Esophagus muscularis mucosa (tissue), 4 donors: ENCODE data around the gene CSTF2.

Experiments
- EP300 ChIP-seq: sonication (generic); formaldehyde crosslinking; IDR thresholded peaks from one replicate; pipeline ENCODE4 v1.6.1; 2017; ENCODE audit warnings: antibody characterized with exemption
- POLR2A ChIP-seq: fragments of 450-650 bp; IDR thresholded peaks from one replicate; pipeline ENCODE4 v1.6.1; 2017; ENCODE audit warnings: antibody characterized with exemption, moderate library complexity, mild to moderate bottlenecking, low read depth
- POLR2AphosphoS5 ChIP-seq, 2 donors: sonication (generic); formaldehyde crosslinking; IDR thresholded peaks; one replicate each; pipeline ENCODE4 v1.6.1; 2017; ENCODE audit warnings: antibody characterized with exemption in 2 of 2
- TF ChIP-seq, protein P1 (sequence below), 3 experiments: fragments of 200-600 bp in 2 of 3; fragments of 450-650 bp in 1 of 3; sonication (generic) in 2 of 3; IDR thresholded peaks; one replicate each; pipeline ENCODE4 v1.5.1; 2017 to 2019; ENCODE audit warnings: antibody characterized with exemption in 3 of 3, mild to moderate bottlenecking in 2 of 3, moderate library complexity in 1 of 3

DNA sequence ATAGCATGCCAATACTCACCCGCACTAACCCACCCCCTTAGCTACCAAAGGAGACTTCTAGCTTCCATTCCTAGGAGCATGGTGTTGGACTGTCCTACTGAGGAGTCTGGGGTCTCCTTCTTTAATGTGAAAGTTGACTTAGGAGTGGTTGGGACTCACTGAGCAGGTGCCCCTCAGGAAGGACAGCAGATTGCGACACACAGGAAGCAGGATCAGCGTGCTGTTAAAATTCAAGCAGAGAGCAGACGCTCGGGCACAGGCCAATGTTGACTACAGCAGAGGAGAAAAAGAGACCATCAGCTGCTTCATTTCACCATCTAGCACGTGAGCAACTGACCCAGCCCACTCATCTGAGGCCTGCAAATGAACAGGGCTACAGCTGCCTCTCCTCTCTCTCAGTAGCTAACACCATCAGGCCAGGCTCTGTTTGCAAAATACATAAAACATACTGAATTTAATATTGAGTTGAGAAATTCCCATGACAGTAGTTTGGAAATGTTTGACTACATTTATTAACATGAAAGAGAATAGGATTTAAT lies 43.2 kb downstream of the CSTF2 start:
- TF ChIP-seq, protein P1, sequence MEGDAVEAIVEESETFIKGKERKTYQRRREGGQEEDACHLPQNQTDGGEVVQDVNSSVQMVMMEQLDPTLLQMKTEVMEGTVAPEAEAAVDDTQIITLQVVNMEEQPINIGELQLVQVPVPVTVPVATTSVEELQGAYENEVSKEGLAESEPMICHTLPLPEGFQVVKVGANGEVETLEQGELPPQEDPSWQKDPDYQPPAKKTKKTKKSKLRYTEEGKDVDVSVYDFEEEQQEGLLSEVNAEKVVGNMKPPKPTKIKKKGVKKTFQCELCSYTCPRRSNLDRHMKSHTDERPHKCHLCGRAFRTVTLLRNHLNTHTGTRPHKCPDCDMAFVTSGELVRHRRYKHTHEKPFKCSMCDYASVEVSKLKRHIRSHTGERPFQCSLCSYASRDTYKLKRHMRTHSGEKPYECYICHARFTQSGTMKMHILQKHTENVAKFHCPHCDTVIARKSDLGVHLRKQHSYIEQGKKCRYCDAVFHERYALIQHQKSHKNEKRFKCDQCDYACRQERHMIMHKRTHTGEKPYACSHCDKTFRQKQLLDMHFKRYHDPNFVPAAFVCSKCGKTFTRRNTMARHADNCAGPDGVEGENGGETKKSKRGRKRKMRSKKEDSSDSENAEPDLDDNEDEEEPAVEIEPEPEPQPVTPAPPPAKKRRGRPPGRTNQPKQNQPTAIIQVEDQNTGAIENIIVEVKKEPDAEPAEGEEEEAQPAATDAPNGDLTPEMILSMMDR (IDR thresholded peaks at IDR 0.05) = no peak
- TF ChIP-seq EP300 = no peak
- no peak for TF ChIP-seq POLR2A
- no peak for TF ChIP-seq POLR2AphosphoS5 (IDR thresholded peaks at IDR 0.05)
